IPS DF 6.9 (cell line): ENCODE measurements around the gene UBE2Q1.
A peak's percentile ranks its signal among the peaks of the same experiment; 100 is the strongest.

ENCODE experiments used
- DNase-seq: peaks from one replicate; pipeline ENCODE4 v3.0.0-alpha.2; 2013; ENCODE audit warnings: low read depth, low spot score
- H3K27ac ChIP-seq: one replicate; pipeline ENCODE4 v1.5.1; 2013; ENCODE audit warnings: low read length, control low read depth
- H3K27me3 ChIP-seq: 2 replicates; pipeline ENCODE4 v1.6.1; 2013; ENCODE audit warnings: mild to moderate bottlenecking, low read length; ENCODE audit not compliant: control insufficient read depth, insufficient read depth
- H3K36me3 ChIP-seq: 2 replicates; pipeline ENCODE4 v1.6.1; 2013; ENCODE audit warnings: low read length; ENCODE audit not compliant: control insufficient read depth, insufficient read depth
- H3K4me1 ChIP-seq: 2 replicates; pipeline ENCODE4 v1.6.1; 2013; ENCODE audit warnings: low read length; ENCODE audit not compliant: control insufficient read depth, insufficient read depth
- H3K4me3 ChIP-seq: 2 replicates; pipeline ENCODE4 v1.5.1; 2013; ENCODE audit warnings: mild to moderate bottlenecking, low read length
- H3K9me3 ChIP-seq: 2 replicates; pipeline ENCODE4 v1.6.1; 2013; ENCODE audit warnings: low read length, inconsistent platforms; ENCODE audit not compliant: control insufficient read depth, insufficient read depth
- WGBS: extraction: QIAGEN DNeasy Blood & Tissue Kit; methylation state at CpG from one replicate; pipeline ENCODE4 v1.1.7; 2013; ENCODE audit warnings: mixed read lengths, missing lambda C conversion rate; ENCODE audit not compliant: insufficient read length, insufficient coverage; 5-methylcytosine and 5-hydroxymethylcytosine counted together

The UBE2Q1 gene

DNA sequence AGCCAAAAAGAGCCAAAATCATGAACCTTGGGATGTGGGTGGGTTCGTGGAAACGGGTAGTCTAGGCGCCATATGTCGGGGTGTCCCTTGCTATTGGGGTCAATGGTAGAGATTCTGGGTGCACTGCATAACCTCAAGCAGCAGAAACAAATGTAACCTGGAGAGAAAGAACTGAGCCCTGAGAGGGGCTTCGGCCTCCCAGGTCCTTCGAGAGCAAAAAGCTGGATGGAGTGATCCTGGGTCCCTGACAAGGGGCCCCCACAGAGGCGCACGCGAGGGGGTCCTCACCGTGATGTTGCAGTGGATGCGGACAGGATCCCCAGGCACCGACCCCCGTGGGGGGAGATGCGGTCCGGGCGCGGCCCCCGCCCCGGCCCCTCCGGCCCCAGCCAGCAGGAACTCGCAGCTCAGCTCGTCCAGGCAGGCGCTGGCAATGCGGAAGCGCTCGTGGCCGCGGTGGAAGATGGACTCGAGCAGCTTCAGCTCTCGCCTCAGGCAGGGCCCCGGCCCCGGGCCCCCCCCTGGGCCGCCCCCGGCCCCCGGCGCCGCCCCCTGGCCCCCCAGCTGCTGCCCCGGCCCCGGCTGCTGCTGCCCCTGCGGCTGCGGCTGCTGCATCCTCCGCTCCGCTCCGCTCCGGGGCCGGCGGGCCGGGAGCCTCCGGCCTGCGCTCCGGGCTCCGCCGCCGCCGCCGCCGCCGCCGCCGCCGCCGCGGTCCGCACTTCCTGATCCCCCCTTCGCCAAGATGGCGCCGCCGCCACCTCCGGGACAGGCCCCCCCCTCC is at the start of gene UBE2Q1:
TSS of gene UBE2Q1 (minus strand) at position 724 of the 781 bp plus-strand sequence. CDS start at position 615, 109 bp downstream.
- no peaks in the 10 kb centered on the region for H3K9me3 ChIP-seq
- peak within 1 kb of the TSS; percentile 55 for H3K4me3 ChIP-seq
- no CpG with 5 or more reads among the region's 69 CpGs for WGBS
- no peaks in the 10 kb centered on the region for H3K27me3 ChIP-seq
- no peak for DNase-seq
- H3K27ac ChIP-seq = no peak within 1 kb of the TSS
- H3K36me3 ChIP-seq = peaks cover 17% of the 10 kb centered on the region; the same call in 1 of the 2 replicates
- H3K4me1 ChIP-seq = peaks cover 6% of the 10 kb centered on the region; the same call in 1 of the 2 replicates

DNA sequence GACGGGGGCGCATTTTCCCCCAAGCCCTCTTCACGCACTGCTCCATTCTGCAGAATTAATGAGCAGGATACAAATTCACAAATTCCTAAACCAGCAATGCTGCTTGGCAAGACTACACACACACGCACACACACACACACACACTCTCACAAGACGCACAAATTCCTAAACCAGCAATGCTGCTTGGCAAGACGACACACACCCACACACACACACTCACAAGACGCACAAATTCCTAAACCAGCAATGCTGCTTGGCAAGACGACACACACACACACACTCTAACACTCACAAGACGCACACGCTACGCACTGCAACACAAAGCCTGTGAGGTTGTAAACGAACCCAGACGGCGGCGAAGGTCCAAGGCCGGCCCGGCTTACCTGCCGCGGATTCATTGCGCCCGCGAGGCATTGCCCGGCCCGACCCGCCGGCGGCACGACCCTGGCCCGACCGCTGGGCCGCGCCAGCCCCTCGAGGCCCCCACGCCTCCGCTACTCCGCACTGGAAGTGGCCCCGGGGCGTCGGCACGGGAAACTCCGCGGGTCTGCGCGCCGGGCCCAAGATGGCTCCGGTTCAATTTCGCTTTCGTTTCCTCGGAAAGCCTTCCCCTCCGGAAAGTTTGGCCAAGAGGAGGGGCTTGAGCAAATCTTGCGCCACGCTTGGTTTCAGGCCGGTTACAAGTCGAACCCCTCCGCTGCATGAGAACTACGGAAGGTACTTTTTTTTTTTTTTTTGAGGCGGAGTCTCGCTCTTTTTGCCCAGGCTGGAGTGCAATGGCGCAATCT is 49.3 kb upstream of the UBE2Q1 start, which contains the start of gene ADAR:
TSS of gene ADAR (minus strand) at position 578 of the 788 bp plus-strand sequence. CDS start at position 398, 180 bp downstream.
- Histone ChIP-seq H3K9me3 (no peaks in the 10 kb centered on the region), H3K4me3 (peak within 1 kb of the TSS; percentile 95), H3K4me1 (peaks cover 2% of the 10 kb centered on the region; the same call in 1 of the 2 replicates), H3K36me3 (no peaks in the 10 kb centered on the region), H3K27me3 (no peaks in the 10 kb centered on the region), H3K27ac (peak within 1 kb of the TSS; percentile 43)
- DNase-seq = no peak
- WGBS = no CpG with 5 or more reads among the region's 59 CpGs

DNA sequence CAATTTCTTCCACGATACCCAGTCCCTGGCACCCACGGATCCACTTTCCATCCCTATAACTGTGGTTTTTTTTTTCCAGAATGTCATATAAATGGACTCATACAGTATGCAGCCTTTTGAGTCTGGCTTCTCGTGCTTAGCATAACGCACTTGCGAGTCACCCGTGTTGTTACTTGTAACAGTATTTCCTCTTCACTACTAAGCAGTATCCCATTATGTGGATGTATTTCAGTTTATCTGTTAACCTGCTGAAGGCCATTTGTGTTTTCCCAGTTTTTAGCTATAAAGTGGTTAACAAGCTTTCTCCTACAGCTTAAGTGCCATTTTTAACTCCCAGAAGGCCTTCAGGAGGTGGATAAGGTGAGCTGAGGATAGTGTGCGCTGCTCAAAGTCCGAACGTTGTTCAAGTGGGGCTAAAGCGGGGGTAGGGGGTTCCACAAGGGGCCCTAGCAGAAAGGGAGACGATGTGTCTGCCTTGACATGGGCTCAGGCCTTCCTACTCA is 48.7 kb upstream of the UBE2Q1 start:
- WGBS = no CpG with 5 or more reads among the region's 11 CpGs

DNA sequence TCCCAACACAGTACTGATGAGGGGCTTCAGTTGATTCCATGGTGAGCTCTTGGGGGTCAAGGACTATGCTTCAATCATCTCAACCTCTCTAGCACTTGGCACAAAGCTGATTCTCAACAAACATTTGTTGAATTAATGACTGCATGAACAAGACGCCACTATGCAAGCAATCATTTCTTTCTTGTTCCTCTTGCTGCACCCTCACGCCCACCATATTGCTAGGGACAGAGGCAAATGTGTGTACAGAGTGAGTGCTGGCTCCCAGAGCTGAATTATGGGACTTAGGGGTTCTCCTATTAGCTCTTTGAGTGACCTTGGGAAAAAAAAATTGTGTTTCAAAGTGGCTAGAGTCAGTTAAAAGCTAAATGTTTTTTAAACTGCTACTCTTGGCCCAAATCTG is 47.1 kb upstream of the UBE2Q1 start:
- DNase-seq = no peak
- H3K27me3 ChIP-seq = no peaks in the 10 kb centered on the region
- no peak overlapping the region for H3K4me3 ChIP-seq
- no peak overlapping the region for H3K27ac ChIP-seq
- H3K36me3 ChIP-seq = peaks cover 10% of the 10 kb centered on the region; the same call in 1 of the 2 replicates
- no peaks in the 10 kb centered on the region for H3K9me3 ChIP-seq
- H3K4me1 ChIP-seq = peaks cover 2% of the 10 kb centered on the region; the same call in 1 of the 2 replicates
- no CpG with 5 or more reads among the region's 2 CpGs for WGBS

More for the DNA sequence above, 48.7 kb upstream of the UBE2Q1 start:
- DNase-seq = no peak
- H3K27me3 ChIP-seq = no peaks in the 10 kb centered on the region
- H3K27ac ChIP-seq = no peak overlapping the region
- H3K36me3 ChIP-seq = no peaks in the 10 kb centered on the region; the same call in 1 of the 2 replicates
- H3K9me3 ChIP-seq = no peaks in the 10 kb centered on the region
- H3K4me1 ChIP-seq = peaks cover 2% of the 10 kb centered on the region; the same call in 1 of the 2 replicates
- H3K4me3 ChIP-seq = peak overlapping the region; percentile 95; the same call in 1 of the 2 replicates

DNA sequence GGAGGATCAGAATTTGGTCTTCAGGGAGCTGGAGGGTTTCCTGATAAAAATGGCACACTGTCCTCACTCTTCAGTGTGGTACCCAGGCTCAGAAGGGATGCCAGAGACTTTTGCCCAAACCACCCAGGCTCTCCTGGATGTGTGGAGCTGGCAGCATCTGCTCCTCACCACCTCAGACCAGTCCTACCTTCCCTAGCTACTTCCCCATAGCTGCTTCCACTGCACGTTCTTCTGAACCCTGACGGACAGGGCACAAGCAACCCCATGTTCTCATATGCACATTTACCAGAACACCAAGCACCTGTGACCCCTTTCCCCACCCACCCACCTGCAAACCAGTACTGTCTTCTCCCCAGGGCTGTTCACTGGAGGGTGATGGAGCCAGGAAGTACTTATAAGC is 44.9 kb upstream of the UBE2Q1 start:
- no peak overlapping the region for H3K27ac ChIP-seq
- H3K36me3 ChIP-seq = peaks cover 12% of the 10 kb centered on the region; the same call in 1 of the 2 replicates
- no peaks in the 10 kb centered on the region for H3K27me3 ChIP-seq
- no peaks in the 10 kb centered on the region for H3K9me3 ChIP-seq
- WGBS = no CpG with 5 or more reads among the region's 2 CpGs
- DNase-seq = no peak
- no peak overlapping the region for H3K4me3 ChIP-seq
- H3K4me1 ChIP-seq = no peaks in the 10 kb centered on the region

DNA sequence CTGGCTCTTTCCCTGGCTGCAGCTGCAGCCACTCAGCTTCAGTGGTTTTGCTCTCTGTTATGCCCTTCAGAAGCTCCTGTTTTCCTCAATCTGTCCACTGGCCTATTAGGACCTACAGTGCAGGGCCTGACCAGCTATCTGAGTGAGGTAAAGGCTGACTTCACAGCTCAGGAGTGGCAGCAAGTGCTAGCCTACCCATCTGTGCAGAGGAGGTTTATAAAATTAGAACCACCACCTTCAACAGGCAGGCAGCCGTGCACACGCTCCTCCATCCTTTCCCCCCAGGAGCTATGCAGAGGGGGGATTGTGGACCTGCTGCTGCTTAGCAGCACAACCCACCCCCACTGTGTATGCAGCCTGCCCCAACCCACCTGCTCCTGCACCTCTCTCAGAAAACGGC is 41.2 kb upstream of the UBE2Q1 start:
- peaks cover 33% of the 10 kb centered on the region for H3K36me3 ChIP-seq
- no peak overlapping the region for H3K4me3 ChIP-seq
- no peak for DNase-seq
- no peaks in the 10 kb centered on the region for H3K27me3 ChIP-seq
- H3K9me3 ChIP-seq = no peaks in the 10 kb centered on the region
- WGBS = no CpG with 5 or more reads among the region's 3 CpGs
- H3K4me1 ChIP-seq = no peaks in the 10 kb centered on the region
- no peak overlapping the region for H3K27ac ChIP-seq

DNA sequence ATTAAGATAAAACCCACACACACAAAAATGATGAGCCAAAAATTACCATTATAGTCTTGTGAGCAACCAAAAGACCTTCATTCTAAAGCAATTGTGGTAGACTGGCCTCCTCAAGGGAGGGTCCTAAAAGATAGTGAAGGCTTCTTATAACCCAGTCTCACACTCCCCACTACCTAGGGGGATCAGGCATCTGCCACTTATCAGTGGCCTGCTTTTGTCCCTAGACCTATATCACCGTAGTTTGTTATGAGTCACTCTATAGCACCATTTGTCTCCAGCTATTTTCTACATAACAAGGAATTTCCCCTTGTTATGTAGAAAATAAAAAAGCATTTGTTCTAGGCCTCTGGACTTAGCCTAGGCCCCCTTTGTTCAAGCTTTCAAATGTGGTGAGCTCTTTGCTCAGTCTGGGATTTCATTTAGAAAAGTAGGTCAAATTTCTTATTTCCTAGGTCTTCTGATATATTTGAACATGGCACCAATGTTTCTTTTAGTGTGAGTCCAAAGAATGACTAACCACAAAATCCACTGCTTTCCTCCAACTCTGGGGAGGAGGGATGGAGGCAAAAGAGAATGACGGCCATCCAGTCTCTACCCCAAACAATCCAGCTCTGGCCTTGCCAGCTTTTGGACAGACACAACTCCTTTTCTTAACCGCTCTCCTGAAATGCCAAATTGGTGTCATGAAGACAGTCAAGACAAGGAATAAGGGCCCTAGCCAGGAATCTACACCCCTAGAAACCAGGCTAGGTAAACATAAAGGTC is 40.6 kb upstream of the UBE2Q1 start:
- Histone ChIP-seq H3K4me1 (no peaks in the 10 kb centered on the region), H3K36me3 (peaks cover 33% of the 10 kb centered on the region), H3K4me3 (no peak overlapping the region), H3K27me3 (no peaks in the 10 kb centered on the region), H3K9me3 (no peaks in the 10 kb centered on the region), H3K27ac (no peak overlapping the region)
- WGBS = no CpG with 5 or more reads among the region's 3 CpGs
- no peak for DNase-seq

DNA sequence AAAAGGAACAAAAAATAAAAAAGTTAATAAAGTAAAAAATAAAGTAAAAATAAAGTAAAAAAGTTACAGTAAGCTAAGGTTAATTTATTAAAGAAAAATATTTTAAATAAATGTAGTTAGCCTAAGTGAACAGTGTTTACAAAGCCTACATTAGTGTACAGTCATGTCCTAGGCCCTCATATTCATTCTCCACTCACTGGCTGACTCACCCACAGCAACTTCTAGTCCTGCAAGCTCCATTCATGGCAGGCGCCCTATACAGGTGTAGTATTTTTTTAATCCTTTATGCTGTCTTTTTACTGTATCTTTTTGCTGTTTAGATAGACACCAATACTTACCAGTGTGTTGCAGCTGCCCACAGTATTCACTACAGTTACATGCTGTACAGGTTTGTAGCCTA is 37.2 kb upstream of the UBE2Q1 start:
- H3K36me3 ChIP-seq = peaks cover 26% of the 10 kb centered on the region
- no peak for DNase-seq
- WGBS = no CpG with 5 or more reads among the region's 1 CpG

DNA sequence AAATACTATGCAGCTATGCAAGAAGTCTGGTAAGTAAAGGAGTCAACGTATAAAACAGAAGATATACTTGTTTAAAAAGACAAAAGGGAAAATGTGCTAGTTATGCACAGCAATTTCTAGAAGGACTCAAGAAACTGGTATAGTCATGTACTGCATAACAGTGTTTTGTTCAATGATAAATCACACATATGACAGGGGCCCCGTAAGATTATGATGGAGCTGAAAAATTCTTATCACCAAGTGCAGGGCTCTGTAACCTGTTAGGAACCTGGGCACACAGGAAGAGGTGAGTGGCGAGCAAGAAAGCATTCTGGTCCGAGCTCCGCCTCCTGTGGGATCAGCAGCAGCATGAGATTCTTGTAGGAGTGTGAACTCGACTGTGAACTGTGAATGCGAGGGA is 36.3 kb upstream of the UBE2Q1 start:
- no peak for DNase-seq
- peaks cover 31% of the 10 kb centered on the region for H3K36me3 ChIP-seq
- no peaks in the 10 kb centered on the region for H3K4me1 ChIP-seq
- no peaks in the 10 kb centered on the region for H3K27me3 ChIP-seq
- H3K27ac ChIP-seq = no peak overlapping the region
- no peak overlapping the region for H3K4me3 ChIP-seq
- no CpG with 5 or more reads among the region's 7 CpGs for WGBS
- H3K9me3 ChIP-seq = no peaks in the 10 kb centered on the region

More for the DNA sequence above, 37.2 kb upstream of the UBE2Q1 start:
- Histone ChIP-seq H3K9me3 (no peaks in the 10 kb centered on the region), H3K4me1 (no peaks in the 10 kb centered on the region), H3K27me3 (no peaks in the 10 kb centered on the region), H3K4me3 (no peak overlapping the region), H3K27ac (no peak overlapping the region)

DNA sequence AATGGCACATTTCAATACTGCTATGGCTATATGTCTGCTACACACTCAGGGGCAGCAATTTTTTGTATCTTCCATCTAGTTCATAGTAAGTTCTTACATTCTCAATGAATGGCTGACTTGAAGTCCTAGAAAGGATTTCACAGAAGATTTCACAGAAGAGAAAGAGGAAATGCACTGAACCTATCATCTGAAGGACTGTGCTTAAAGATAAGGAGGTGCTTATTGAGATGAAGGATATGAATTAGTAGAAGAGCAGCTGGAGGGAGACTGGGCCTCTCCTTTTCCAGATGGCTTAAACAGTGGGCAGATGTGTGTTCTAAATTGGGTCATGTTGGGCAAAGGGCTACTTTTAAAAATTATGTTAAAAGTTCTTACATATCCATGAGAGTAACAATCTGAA is 34.9 kb upstream of the UBE2Q1 start:
- no peaks in the 10 kb centered on the region for H3K9me3 ChIP-seq
- no peak for DNase-seq
- H3K27ac ChIP-seq = no peak overlapping the region
- no peaks in the 10 kb centered on the region for H3K4me1 ChIP-seq
- peaks cover 40% of the 10 kb centered on the region for H3K36me3 ChIP-seq
- no peak overlapping the region for H3K4me3 ChIP-seq
- no peaks in the 10 kb centered on the region for H3K27me3 ChIP-seq
